ENCODE results near the gene BCL2L13. TPM values are rescaled to one million over a fixed set of nuclear protein-coding genes. Genes with fewer than 3 reads are reported as not detected.
A peak's percentile ranks its signal among the peaks of the same experiment; 100 is the strongest.

Gene BCL2L13
- total RNA-seq, 5 donors from 2014 or later (not counting 1 experiment from before 2014, with no cell fraction given): 22.5 to 32.9 (median 31.4) TPM

- Mint-ChIP-seq H3K9me3 (no peaks in the 10 kb centered on the region), H3K36me3 (peaks cover 3% of the 10 kb centered on the region), H3K27ac (peak overlapping the region in 1 of 2 donors; percentile 71), H3K4me3 (peak overlapping the region in 1 of 3 donors; percentile 19), H3K4me1 (peaks cover 64 to 65% (median 64%) of the 10 kb centered on the region in 3 donors), H3K27me3 (no peaks in the 10 kb centered on the region)
- no peak overlapping the region for H3K27ac ChIP-seq (ENCODE audit: low read length)
- no peaks in the 10 kb centered on the region for H3K9me3 ChIP-seq
- ATAC-seq (replicated peaks in 1 of 4): no peak
- peaks cover 20 to 75% of the 10 kb centered on the region in 2 experiments for H3K4me1 ChIP-seq (ENCODE audit: control insufficient read depth in 1 of 2, extremely low read depth in 1 of 2, insufficient read depth in 2 of 2, low read length in 2 of 2)
- WGBS (ENCODE audit: insufficient coverage): 98% methylated on average over 9 of the region's 9 CpGs
- ChIA-PET POLR2A (interaction anchor here in 1 of 2 donors (0.5 kb wide), 1 partner anchor 11 kb away, joined by 6 read pairs; no protein-coding TSS in a partner anchor), CTCF (interaction anchor here in 1 of 2 donors (0.6 kb wide), 1 partner anchor 27 kb away, joined by 3 read pairs; no protein-coding TSS in a partner anchor)
- no peaks in the 10 kb centered on the region for H3K36me3 ChIP-seq (ENCODE audit: control insufficient read depth in 2 of 2, extremely low read depth in 1 of 2, insufficient read depth in 1 of 2, low read length in 1 of 2)
- H3K4me3 ChIP-seq (ENCODE audit: control insufficient read depth in 1 of 2, extremely low read depth in 1 of 2, low read length in 1 of 2): no peak overlapping the region
- no peaks in the 10 kb centered on the region for H3K27me3 ChIP-seq (replicated peaks in 1 of 2; ENCODE audit: control insufficient read depth in 2 of 2, extremely low read depth in 1 of 2, insufficient read depth in 2 of 2, low read length in 1 of 2)
- no peak for DNase-seq
Measured at GRCh38 chr22:17769716-17770082, 131.1 kb downstream of the BCL2L13 start.

GRCh38 chr22:17770180-17771077 lies 131.9 kb downstream of the BCL2L13 start:
- no peaks in the 10 kb centered on the region for H3K9me3 ChIP-seq
- no peaks in the 10 kb centered on the region for H3K36me3 ChIP-seq (ENCODE audit: control insufficient read depth in 2 of 2, extremely low read depth in 1 of 2, insufficient read depth in 1 of 2, low read length in 1 of 2)
- H3K27me3 ChIP-seq (replicated peaks in 1 of 2; ENCODE audit: control insufficient read depth in 2 of 2, extremely low read depth in 1 of 2, insufficient read depth in 2 of 2, low read length in 1 of 2): no peaks in the 10 kb centered on the region
- ChIA-PET CTCF (interaction anchor here in 1 of 2 donors (0.6 kb wide), 1 partner anchor 28 kb away, joined by 3 read pairs; no protein-coding TSS in a partner anchor), POLR2A (interaction anchor here in 1 of 2 donors (0.5 kb wide), 1 partner anchor 12 kb away, joined by 6 read pairs; no protein-coding TSS in a partner anchor)
- Mint-ChIP-seq H3K27ac (peak overlapping the region; percentile 67 to 71), H3K27me3 (no peaks in the 10 kb centered on the region), H3K4me3 (peak overlapping the region in 1 of 3 donors; percentile 19), H3K36me3 (peaks cover 3% of the 10 kb centered on the region), H3K9me3 (no peaks in the 10 kb centered on the region), H3K4me1 (peaks cover 64 to 66% (median 66%) of the 10 kb centered on the region in 3 donors)
- ATAC-seq (replicated peaks in 1 of 4) (no peak), DNase-seq (no peak)
- no peak overlapping the region for H3K4me3 ChIP-seq (ENCODE audit: control insufficient read depth in 1 of 2, extremely low read depth in 1 of 2, low read length in 1 of 2)
- no peak overlapping the region for H3K27ac ChIP-seq (ENCODE audit: low read length)
- peaks cover 25 to 78% of the 10 kb centered on the region in 2 experiments for H3K4me1 ChIP-seq (ENCODE audit: control insufficient read depth in 1 of 2, extremely low read depth in 1 of 2, insufficient read depth in 2 of 2, low read length in 2 of 2)
- WGBS (ENCODE audit: insufficient coverage): 98% methylated on average over 14 of the region's 19 CpGs

GRCh38 chr22:17772249-17772957 lies 133.8 kb downstream of the BCL2L13 start:
- Histone ChIP-seq H3K27me3 (replicated peaks in 1 of 2; ENCODE audit: control insufficient read depth in 2 of 2, extremely low read depth in 1 of 2, insufficient read depth in 2 of 2, low read length in 1 of 2) (no peaks in the 10 kb centered on the region), H3K27ac (ENCODE audit: low read length) (no peak overlapping the region), H3K4me3 (ENCODE audit: control insufficient read depth in 1 of 2, extremely low read depth in 1 of 2, low read length in 1 of 2) (peak overlapping the region; percentile 72 to 80), H3K36me3 (ENCODE audit: control insufficient read depth in 2 of 2, extremely low read depth in 1 of 2, insufficient read depth in 1 of 2, low read length in 1 of 2) (no peaks in the 10 kb centered on the region), H3K4me1 (ENCODE audit: control insufficient read depth in 1 of 2, extremely low read depth in 1 of 2, insufficient read depth in 2 of 2, low read length in 2 of 2) (peaks cover 31 to 84% of the 10 kb centered on the region in 2 experiments), H3K9me3 (no peaks in the 10 kb centered on the region)
- H3K27ac Mint-ChIP-seq: peak overlapping the region; percentile 24 to 89
- ChIA-PET CTCF (interaction anchor here in 1 of 2 donors (2.0 kb wide), 1 partner anchor 13 kb away, joined by 7 read pairs; no protein-coding TSS in a partner anchor), POLR2A (no interaction called here)
- WGBS (ENCODE audit: insufficient coverage): 91% methylated on average over 19 of the region's 21 CpGs
- H3K4me3 Mint-ChIP-seq: peak overlapping the region; percentile 83 to 88 (median 86)
- peaks cover 3% of the 10 kb centered on the region for H3K36me3 Mint-ChIP-seq
- H3K4me1 Mint-ChIP-seq: peaks cover 78 to 79% (median 78%) of the 10 kb centered on the region in 3 donors
- no peaks in the 10 kb centered on the region for H3K27me3 Mint-ChIP-seq
- no peaks in the 10 kb centered on the region for H3K9me3 Mint-ChIP-seq
- DNase-seq (no peak), ATAC-seq (replicated peaks in 1 of 4) (no peak)

- CTCF ChIA-PET: interaction anchor here in 1 of 2 donors (1.4 to 2.0 kb wide), 2 partner anchors 12 to 31 kb away, joined by 5 to 7 read pairs; no protein-coding TSS in a partner anchor
- no peak for DNase-seq
- Mint-ChIP-seq H3K4me3 (peak overlapping the region; percentile 83 to 88 (median 86)), H3K27ac (peak overlapping the region; percentile 81 to 89), H3K27me3 (no peaks in the 10 kb centered on the region), H3K9me3 (no peaks in the 10 kb centered on the region), H3K4me1 (peaks cover 77 to 78% (median 78%) of the 10 kb centered on the region in 3 donors), H3K36me3 (peaks cover 3% of the 10 kb centered on the region)
- no peak for ATAC-seq (replicated peaks in 1 of 4)
- Histone ChIP-seq H3K36me3 (ENCODE audit: control insufficient read depth in 2 of 2, extremely low read depth in 1 of 2, insufficient read depth in 1 of 2, low read length in 1 of 2) (no peaks in the 10 kb centered on the region), H3K4me1 (ENCODE audit: control insufficient read depth in 1 of 2, extremely low read depth in 1 of 2, insufficient read depth in 2 of 2, low read length in 2 of 2) (peaks cover 27 to 84% of the 10 kb centered on the region in 2 experiments), H3K4me3 (ENCODE audit: control insufficient read depth in 1 of 2, extremely low read depth in 1 of 2, low read length in 1 of 2) (peak overlapping the region; percentile 72 to 80), H3K9me3 (no peaks in the 10 kb centered on the region), H3K27me3 (replicated peaks in 1 of 2; ENCODE audit: control insufficient read depth in 2 of 2, extremely low read depth in 1 of 2, insufficient read depth in 2 of 2, low read length in 1 of 2) (no peaks in the 10 kb centered on the region), H3K27ac (ENCODE audit: low read length) (peak overlapping the region; percentile 41)
- POLR2A ChIA-PET: no interaction called here
- WGBS (ENCODE audit: insufficient coverage): 61% methylated on average over 8 of the region's 18 CpGs
Measured at GRCh38 chr22:17772958-17773605, 134.5 kb downstream of the BCL2L13 start.

- ChIA-PET POLR2A (interaction anchor here in 1 of 2 donors (0.6 kb wide), 1 partner anchor 32 kb away, joined by 3 read pairs; no protein-coding TSS in a partner anchor), CTCF (interaction anchor here in 1 of 2 donors (1.4 to 2.0 kb wide), 2 partner anchors 12 to 31 kb away, joined by 5 to 7 read pairs; no protein-coding TSS in a partner anchor)
- Mint-ChIP-seq H3K36me3 (peaks cover 3% of the 10 kb centered on the region), H3K27me3 (no peaks in the 10 kb centered on the region), H3K4me3 (peak overlapping the region; percentile 83 to 88 (median 86)), H3K4me1 (peaks cover 76 to 79% (median 76%) of the 10 kb centered on the region in 3 donors), H3K9me3 (no peaks in the 10 kb centered on the region), H3K27ac (peak overlapping the region; percentile 81 to 89)
- H3K27me3 ChIP-seq (replicated peaks in 1 of 2; ENCODE audit: control insufficient read depth in 2 of 2, extremely low read depth in 1 of 2, insufficient read depth in 2 of 2, low read length in 1 of 2): no peaks in the 10 kb centered on the region
- DNase-seq: peak in 34 of 35 experiments; percentile 31 to 75 (median 55)
- H3K4me3 ChIP-seq (ENCODE audit: control insufficient read depth in 1 of 2, extremely low read depth in 1 of 2, low read length in 1 of 2): peak overlapping the region; percentile 72 to 80
- H3K36me3 ChIP-seq (ENCODE audit: control insufficient read depth in 2 of 2, extremely low read depth in 1 of 2, insufficient read depth in 1 of 2, low read length in 1 of 2): no peaks in the 10 kb centered on the region
- peak; percentile 46 to 55 (median 51) for ATAC-seq (replicated peaks in 1 of 4)
- peaks cover 27 to 86% of the 10 kb centered on the region in 2 experiments for H3K4me1 ChIP-seq (ENCODE audit: control insufficient read depth in 1 of 2, extremely low read depth in 1 of 2, insufficient read depth in 2 of 2, low read length in 2 of 2)
- 2% methylated on average over 35 of the region's 47 CpGs for WGBS (ENCODE audit: insufficient coverage)
- H3K27ac ChIP-seq (ENCODE audit: low read length): peak overlapping the region; percentile 41
- no peaks in the 10 kb centered on the region for H3K9me3 ChIP-seq
Measured at GRCh38 chr22:17773606-17774205, 135.1 kb downstream of the BCL2L13 start.
